Brain microvascular endothelial cell (primary cell): ENCODE measurements around the gene R3HDM2.

Experiments used
- DNase-seq: peaks from one replicate; pipeline ENCODE4 v3.0.0-alpha.2; 2020
- H3K27ac ChIP-seq: fragments of 250-450 bp; sonication (Bioruptor Pico); 2 replicates; pipeline ENCODE4 v1.5.1; 2020; ENCODE audit warnings: mild to moderate bottlenecking, moderate library complexity
- H3K27me3 ChIP-seq: fragments of 250-450 bp; sonication (Bioruptor Pico); replicated peaks from 2 replicates; pipeline ENCODE4 v1.5.1; 2020; ENCODE audit warnings: mild to moderate bottlenecking
- H3K36me3 ChIP-seq: fragments of 250-450 bp; sonication (Bioruptor Pico); replicated peaks from 2 replicates; pipeline ENCODE4 v1.5.1; 2020; ENCODE audit warnings: mild to moderate bottlenecking
- H3K4me3 ChIP-seq: 2 replicates; pipeline ENCODE4 v1.5.1; 2011; ENCODE audit warnings: low read depth, mild to moderate bottlenecking, control low read depth, low read length, moderate library complexity
- in situ Hi-C: cut with HindIII; loops from 2 replicates; pipeline ENCODE4 v1.10.0; 2017; ENCODE audit warnings: low sequenced_read_pairs, low pct_ligation_motif_present
- TF ChIP-seq, protein P1 (sequence below): IDR thresholded peaks from 2 replicates; pipeline ENCODE4 v1.5.1; 2011; ENCODE audit warnings: low read depth, mild to moderate bottlenecking, moderate library complexity, low read length, control low read depth, inconsistent platforms; ENCODE audit errors: missing control alignments

The R3HDM2 gene

DNA sequence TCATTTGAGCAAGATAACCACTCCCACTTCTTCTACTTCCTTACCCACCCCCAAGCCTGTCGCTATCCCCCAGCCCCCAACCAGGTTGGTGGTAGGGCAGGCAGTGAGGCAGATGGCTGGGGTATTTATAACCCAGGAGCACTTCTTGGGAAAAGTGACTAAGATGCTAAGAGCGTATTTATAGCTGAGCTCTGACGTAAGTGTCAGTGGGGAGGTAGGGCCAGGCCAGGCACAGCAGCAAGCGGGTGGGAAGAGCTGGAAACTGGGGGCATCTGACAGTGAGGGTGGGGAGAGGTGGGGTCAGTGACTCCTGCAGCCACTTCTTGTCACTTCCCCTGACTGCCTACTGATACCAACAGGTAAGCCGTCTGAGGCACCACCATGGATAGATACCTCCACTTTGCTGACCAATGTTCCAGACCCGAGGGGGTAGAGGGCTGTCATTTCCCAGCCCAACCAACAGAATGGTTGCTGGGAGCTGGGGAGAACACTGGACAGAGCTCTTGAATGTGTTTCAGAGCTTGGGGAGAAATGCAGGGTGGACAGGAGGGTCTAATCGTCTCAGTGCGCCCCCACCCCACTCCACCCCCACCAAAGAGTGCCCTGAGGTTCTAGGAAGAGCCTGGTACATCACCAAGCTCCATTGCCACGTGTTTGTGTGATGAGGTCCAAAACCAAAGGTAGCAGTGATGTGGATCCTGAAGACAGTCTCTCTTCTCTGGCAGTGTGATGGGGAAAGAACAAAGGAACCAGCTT is 21.5 kb upstream of the R3HDM2 start:
- Histone ChIP-seq H3K27me3 (no peaks in the 10 kb centered on the region), H3K4me3 (no peak overlapping the region), H3K27ac (peak overlapping the region; percentile 49), H3K36me3 (no peaks in the 10 kb centered on the region)
- TF ChIP-seq, protein P1, sequence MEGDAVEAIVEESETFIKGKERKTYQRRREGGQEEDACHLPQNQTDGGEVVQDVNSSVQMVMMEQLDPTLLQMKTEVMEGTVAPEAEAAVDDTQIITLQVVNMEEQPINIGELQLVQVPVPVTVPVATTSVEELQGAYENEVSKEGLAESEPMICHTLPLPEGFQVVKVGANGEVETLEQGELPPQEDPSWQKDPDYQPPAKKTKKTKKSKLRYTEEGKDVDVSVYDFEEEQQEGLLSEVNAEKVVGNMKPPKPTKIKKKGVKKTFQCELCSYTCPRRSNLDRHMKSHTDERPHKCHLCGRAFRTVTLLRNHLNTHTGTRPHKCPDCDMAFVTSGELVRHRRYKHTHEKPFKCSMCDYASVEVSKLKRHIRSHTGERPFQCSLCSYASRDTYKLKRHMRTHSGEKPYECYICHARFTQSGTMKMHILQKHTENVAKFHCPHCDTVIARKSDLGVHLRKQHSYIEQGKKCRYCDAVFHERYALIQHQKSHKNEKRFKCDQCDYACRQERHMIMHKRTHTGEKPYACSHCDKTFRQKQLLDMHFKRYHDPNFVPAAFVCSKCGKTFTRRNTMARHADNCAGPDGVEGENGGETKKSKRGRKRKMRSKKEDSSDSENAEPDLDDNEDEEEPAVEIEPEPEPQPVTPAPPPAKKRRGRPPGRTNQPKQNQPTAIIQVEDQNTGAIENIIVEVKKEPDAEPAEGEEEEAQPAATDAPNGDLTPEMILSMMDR, result no peak
- in situ Hi-C loops, result loop anchor here (5.0 kb wide), 1 partner anchor 140 kb away; no protein-coding TSS in a partner anchor
- peak; percentile 84 for DNase-seq

DNA sequence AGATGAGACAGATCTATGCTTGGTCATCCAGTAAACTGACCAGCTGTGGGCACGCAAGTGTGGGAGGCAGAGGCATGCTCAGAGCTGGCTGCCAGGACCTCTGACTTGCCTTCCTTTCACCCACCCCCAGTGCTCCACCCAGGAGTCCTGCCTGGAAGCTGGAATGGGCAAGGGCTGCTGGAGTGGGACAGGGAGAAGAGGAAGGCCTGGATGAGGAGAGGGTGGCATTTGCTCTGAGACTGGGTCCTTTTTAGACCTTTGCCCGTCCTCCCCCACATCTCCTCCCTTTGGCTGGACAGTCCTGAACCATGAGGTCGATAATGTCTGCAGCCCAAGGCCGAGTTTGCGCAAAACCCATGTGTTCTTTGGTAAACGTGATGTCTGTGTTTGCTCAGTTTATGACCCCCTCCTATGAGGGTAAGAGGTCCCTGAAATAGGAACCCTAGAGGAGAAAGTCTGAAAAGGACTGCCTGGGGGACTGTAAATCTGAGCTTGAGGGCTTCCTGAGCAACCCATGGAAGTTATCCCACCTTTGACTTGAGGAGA is 20.5 kb upstream of the R3HDM2 start:
- no peak for DNase-seq
- H3K36me3 ChIP-seq, result no peaks in the 10 kb centered on the region
- H3K27ac ChIP-seq, result no peak overlapping the region
- in situ Hi-C loops, result loop anchor here (5.0 kb wide), 1 partner anchor 139 kb away; no protein-coding TSS in a partner anchor
- no peaks in the 10 kb centered on the region for H3K27me3 ChIP-seq
- no peak overlapping the region for H3K4me3 ChIP-seq
- TF ChIP-seq, protein P1, result no peak

DNA sequence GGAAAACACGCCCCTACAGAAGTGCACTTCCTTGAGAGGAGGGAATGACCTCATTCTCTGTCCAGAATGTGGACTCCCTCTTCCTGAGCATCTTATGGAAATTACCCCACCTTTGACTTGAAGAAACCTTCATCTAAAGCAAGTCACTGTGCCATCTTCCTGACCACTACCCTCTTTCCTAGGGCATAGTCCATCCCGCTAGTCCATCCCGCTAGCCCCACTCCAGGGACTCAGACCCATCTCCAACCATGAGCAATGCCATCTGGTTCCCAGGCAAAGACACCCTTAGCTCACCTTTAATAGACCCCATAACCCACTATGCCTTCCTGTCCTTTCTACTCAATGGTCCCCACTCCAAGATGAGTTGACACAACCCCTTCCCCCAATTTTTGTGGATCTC is 19.2 kb upstream of the R3HDM2 start:
- in situ Hi-C loops, result loop anchor here (5.0 kb wide), 1 partner anchor 138 kb away; no protein-coding TSS in a partner anchor
- H3K27me3 ChIP-seq, result no peaks in the 10 kb centered on the region
- DNase-seq, result no peak
- no peak overlapping the region for H3K4me3 ChIP-seq
- no peaks in the 10 kb centered on the region for H3K36me3 ChIP-seq
- TF ChIP-seq, protein P1, result no peak
- no peak overlapping the region for H3K27ac ChIP-seq

DNA sequence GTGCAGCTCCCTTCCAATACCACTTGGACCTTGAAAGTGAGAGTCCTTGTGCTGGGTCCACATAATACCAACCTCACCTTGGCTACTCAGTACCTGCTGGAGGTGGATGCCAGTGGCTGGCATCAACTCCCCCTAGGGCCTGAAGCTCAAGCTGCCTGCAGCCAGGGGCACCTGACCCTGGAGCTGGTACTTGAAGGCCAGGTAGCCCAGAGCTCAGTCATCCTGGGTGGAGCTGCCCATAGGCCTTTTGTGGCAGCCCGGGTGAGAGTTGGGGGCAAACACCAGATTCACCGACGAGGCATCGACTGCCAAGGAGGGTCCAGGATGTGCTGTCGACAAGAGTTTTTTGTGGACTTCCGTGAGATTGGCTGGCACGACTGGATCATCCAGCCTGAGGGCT is 18.5 kb upstream of the R3HDM2 start:
- in situ Hi-C loops, result no loop called here
- TF ChIP-seq, protein P1, result no peak

DNA sequence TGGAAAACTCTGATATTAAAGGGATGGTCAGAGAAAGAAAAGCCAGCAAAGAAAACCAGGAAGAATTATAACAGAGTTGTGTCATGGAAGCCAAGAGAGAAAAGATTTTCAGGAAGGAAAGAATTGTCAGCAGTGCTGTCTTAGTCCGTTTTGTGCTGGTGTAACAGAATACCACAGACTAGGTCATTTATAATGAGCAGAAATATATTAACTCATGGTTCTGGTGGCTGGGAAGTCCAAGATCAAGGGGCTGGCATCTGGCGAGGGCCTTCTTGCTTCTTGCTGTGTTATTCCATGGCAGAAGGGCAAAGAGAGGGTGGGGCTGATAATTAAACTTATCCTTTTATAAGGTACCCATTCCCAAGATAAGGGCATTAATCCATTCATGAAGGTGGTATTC is 17.8 kb upstream of the R3HDM2 start:
- H3K27ac ChIP-seq, result no peak overlapping the region
- no peaks in the 10 kb centered on the region for H3K27me3 ChIP-seq
- TF ChIP-seq, protein P1, result no peak
- DNase-seq, result no peak
- in situ Hi-C loops, result no loop called here
- H3K4me3 ChIP-seq, result no peak overlapping the region
- no peaks in the 10 kb centered on the region for H3K36me3 ChIP-seq

More for the DNA sequence above, 18.5 kb upstream of the R3HDM2 start:
- no peaks in the 10 kb centered on the region for H3K36me3 ChIP-seq
- DNase-seq, result no peak
- no peak overlapping the region for H3K27ac ChIP-seq
- H3K4me3 ChIP-seq, result no peak overlapping the region
- no peaks in the 10 kb centered on the region for H3K27me3 ChIP-seq
